ENCODE data around the gene STOM. TPM values are rescaled to one million over a fixed set of nuclear protein-coding genes. Genes with fewer than 3 reads are reported as not detected.

STOM gene
- total RNA-seq, 1 donor from 2014 or later = 11.0 TPM

GRCh38 chr9:121368138-121368522 lies 1.9 kb downstream of the STOM start:
- H3K4me1 Mint-ChIP-seq (ENCODE audit: low read depth) = peaks cover 19% of the 10 kb centered on the region
- H3K4me3 Mint-ChIP-seq (ENCODE audit: low read depth) = peak overlapping the region; percentile 23
- H3K27me3 Mint-ChIP-seq = peaks cover 19% of the 10 kb centered on the region
- no peaks in the 10 kb centered on the region for H3K36me3 Mint-ChIP-seq (ENCODE audit: insufficient read depth)
- H3K27ac Mint-ChIP-seq = peak overlapping the region; percentile 76
- no peak for TF ChIP-seq CTCF (IDR thresholded peaks at IDR 0.05; ENCODE audit: unreplicated experiment)
- DNase-seq (ENCODE audit: low spot score, unreplicated experiment) = no peak
- H3K9me3 Mint-ChIP-seq (ENCODE audit: low read depth) = no peaks in the 10 kb centered on the region

DNA sequence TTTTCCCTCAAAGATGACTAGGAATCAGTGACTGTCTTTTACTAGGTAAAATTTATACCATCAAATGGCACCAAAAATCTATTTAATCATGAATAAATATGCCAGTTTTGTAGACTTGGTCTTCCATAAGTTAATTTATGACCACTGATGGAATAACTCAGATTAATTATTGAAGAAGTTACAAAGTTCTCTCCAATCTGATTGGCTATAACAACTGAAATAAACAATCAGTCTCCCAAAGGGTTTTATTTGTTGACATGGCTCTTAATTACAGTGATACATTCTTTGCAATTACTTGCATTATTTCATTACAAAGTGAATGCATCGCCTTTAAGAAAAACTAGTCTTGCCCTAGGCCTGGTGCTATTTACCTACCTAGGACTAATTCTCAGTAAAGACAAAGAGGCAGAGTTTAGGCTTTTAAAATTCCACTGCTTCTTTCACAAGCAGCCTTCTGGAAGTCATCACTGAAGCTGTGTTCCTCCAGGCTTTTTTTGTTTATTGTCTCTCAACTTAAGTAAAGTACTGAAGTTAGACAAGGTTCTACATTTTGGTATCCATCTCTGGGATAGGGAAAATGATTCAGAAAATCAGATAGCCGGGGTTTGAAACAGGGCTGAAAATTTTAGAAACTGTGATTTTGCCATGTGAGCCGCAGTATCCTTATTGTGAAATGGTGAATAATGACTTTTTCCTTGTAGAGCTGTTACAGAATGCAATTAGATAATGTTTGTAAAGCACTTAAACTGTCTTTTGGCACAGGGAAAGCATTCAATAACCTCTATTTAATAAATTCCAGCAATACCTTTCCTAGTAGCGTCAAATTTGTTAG lies 2.5 kb downstream of the STOM start:
- Mint-ChIP-seq H3K4me3 (ENCODE audit: low read depth) (peak overlapping the region; percentile 23), H3K27me3 (peaks cover 19% of the 10 kb centered on the region), H3K9me3 (ENCODE audit: low read depth) (no peaks in the 10 kb centered on the region), H3K4me1 (ENCODE audit: low read depth) (peaks cover 16% of the 10 kb centered on the region), H3K36me3 (ENCODE audit: insufficient read depth) (no peaks in the 10 kb centered on the region), H3K27ac (peak overlapping the region; percentile 76)
- TF ChIP-seq CTCF (IDR thresholded peaks at IDR 0.05; ENCODE audit: unreplicated experiment) = no peak
- DNase-seq (ENCODE audit: low spot score, unreplicated experiment) = no peak

- peaks cover 19% of the 10 kb centered on the region for H3K27me3 Mint-ChIP-seq
- no peak for DNase-seq (ENCODE audit: low spot score, unreplicated experiment)
- H3K27ac Mint-ChIP-seq = no peak overlapping the region
- H3K36me3 Mint-ChIP-seq (ENCODE audit: insufficient read depth) = no peaks in the 10 kb centered on the region
- H3K4me3 Mint-ChIP-seq (ENCODE audit: low read depth) = no peak overlapping the region
- H3K4me1 Mint-ChIP-seq (ENCODE audit: low read depth) = peaks cover 14% of the 10 kb centered on the region
- H3K9me3 Mint-ChIP-seq (ENCODE audit: low read depth) = no peaks in the 10 kb centered on the region
- TF ChIP-seq CTCF (IDR thresholded peaks at IDR 0.05; ENCODE audit: unreplicated experiment) = no peak
Observed at GRCh38 chr9:121366611-121367192, 3.3 kb downstream of the STOM start.

DNA sequence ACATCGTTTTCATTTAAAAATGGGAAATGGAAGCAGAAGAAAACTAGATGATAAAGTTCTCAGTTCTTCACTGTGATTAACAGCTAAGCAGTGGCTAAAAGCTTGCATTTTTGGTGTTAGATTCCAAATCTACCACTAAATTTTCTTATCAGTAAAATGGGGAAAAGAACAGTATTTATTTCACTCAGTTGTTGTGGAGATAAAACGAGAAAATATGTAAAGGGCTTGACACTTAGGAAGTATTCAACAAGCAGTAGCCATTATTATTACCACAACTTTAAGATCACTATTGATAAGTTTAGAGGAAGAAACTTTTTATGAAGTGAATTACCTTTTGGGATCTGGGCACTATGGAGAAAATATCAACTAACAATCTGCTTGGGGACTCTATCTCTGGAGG lies 4.5 kb downstream of the STOM start:
- no peak overlapping the region for H3K4me3 Mint-ChIP-seq (ENCODE audit: low read depth)
- no peaks in the 10 kb centered on the region for H3K9me3 Mint-ChIP-seq (ENCODE audit: low read depth)
- no peak overlapping the region for H3K27ac Mint-ChIP-seq
- H3K36me3 Mint-ChIP-seq (ENCODE audit: insufficient read depth) = no peaks in the 10 kb centered on the region
- H3K27me3 Mint-ChIP-seq = peaks cover 19% of the 10 kb centered on the region
- no peak for DNase-seq (ENCODE audit: low spot score, unreplicated experiment)
- no peak for TF ChIP-seq CTCF (IDR thresholded peaks at IDR 0.05; ENCODE audit: unreplicated experiment)
- peaks cover 14% of the 10 kb centered on the region for H3K4me1 Mint-ChIP-seq (ENCODE audit: low read depth)

- Mint-ChIP-seq H3K4me1 (ENCODE audit: low read depth) (peaks cover 14% of the 10 kb centered on the region), H3K27ac (no peak overlapping the region), H3K9me3 (ENCODE audit: low read depth) (no peaks in the 10 kb centered on the region), H3K36me3 (ENCODE audit: insufficient read depth) (no peaks in the 10 kb centered on the region), H3K27me3 (peaks cover 14% of the 10 kb centered on the region), H3K4me3 (ENCODE audit: low read depth) (no peak overlapping the region)
- no peak for DNase-seq (ENCODE audit: low spot score, unreplicated experiment)
- no peak for TF ChIP-seq CTCF (IDR thresholded peaks at IDR 0.05; ENCODE audit: unreplicated experiment)
Observed at GRCh38 chr9:121364886-121365285, 5.2 kb downstream of the STOM start.

Data from progenitor cell of endocrine pancreas (in vitro differentiated cells).